H4 (cell line): ENCODE measurements around the gene SLC35E1. TPM values are rescaled to one million over a fixed set of nuclear protein-coding genes. Genes with fewer than 3 reads are reported as not detected.
"Not testable (repeated sequence)": the region's sequence is repeated elsewhere in the genome, so short reads cannot be mapped to it uniquely, and the experiment has no call there.

Source experiments
- DNase-seq: peaks from one replicate; pipeline ENCODE4 v3.0.0-alpha.2; 2015; ENCODE audit warnings: low spot score
- total RNA-seq: library from RNA; depleted of rRNA; stranded (reverse); fragments of >200 nt; shearing (Covaris generic); gene quantifications from 2 replicates; pipeline ENCODE4 v1.2.3, GENCODE V29; 2014

Gene SLC35E1
- total RNA-seq, 1 experiment from 2014 or later, result 29.6 TPM

DNA sequence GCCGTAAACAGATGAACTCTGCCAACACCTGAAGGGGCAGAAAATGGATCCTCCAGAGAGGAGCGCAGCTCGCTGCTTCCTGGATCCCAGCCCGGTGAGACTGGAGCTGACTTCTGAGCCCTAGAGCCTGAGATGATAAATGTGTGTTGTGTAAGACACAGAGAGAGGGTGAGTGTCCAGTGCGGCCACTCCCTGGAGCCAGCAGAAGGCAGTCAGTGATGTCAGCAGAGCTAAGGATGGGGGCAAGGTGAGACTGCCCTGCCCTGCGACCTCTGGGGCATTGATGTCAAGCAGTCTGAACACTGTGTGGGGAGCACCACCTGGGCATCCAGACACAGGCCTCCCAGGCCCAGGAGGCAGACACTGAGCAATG, 9.7 kb upstream of the SLC35E1 start:
- DNase-seq, result no peak

DNA sequence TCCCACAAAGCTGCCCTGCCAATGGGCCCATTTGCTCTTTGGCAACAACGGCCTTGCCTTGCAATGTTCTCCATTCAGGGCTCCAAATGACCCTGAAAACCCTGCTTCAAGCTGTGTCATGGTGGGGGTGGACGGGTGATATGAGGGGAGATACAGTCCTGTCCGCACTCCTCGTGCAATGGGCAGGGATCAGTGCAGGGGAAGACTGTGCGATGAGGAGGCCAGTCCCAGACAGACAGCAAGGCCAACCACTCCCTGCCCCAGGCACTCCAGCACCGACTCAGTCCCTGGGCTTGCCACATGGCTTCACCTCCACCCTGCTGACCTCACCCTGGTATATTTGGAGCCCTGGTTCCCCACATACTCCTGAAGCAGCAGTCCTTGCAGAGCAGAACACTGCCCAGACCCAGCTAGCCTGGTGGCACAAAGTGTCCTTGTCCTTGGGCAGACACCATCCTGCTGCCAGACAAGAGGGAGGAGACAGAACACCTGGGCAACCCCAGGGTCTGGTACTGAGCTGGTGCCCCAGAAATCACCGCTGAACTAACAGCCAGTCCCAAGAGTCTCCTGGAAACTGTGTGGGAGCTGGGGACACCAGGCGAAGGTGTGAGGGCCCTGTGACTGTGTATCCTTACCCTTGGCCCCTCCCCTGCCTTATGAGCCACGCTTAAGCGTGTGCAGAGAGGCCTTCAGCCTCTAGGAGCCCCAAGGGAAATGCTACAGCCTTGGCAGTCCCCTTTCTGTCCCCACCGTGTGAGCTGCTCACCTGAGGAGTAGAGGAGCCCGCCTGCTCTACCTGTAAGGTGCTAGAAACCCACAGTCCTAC, 9.1 kb upstream of the SLC35E1 start:
- DNase-seq, result no peak

DNA sequence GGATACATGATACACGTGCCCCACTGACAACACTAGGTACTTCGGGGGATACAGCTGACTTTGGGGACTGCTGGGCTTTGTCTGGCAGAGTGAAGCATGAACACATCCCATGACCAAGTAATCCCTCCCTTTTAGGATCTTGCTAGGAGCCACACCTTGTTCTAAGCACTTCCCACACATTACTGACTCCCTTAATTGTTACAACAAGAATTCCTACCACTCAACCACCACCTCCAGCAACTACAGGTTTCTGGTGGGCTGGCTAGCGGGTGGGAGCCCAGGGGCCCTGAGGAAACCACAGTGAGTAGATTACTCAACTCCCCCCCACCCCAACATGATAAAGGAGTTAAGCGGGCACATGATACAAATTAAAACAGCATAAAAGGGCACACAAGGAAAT, 7.2 kb upstream of the SLC35E1 start:
- no peak for DNase-seq

DNA sequence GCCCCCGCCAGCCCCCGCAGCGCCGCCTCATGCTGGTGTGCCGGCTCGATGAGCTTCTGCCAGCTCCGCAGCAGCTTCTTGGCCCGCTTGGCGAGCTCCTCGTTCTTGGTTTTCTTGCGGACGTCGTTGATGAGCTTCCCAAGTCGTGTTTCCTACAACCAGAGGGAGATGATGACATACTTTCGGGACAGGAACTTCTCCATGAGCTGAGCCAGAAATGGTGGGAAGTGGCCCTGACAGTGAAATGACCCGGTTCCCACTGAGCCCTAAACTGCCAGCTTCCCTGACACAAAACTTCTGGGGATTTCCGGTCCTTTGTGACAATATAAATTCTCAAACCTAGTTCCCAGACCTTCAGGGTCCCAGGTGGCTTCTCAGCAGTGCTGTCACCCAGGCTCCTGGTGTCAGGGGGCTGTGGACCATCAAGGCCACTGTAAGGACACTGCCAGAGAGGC, 5.3 kb upstream of the SLC35E1 start:
- no peak for DNase-seq

DNA sequence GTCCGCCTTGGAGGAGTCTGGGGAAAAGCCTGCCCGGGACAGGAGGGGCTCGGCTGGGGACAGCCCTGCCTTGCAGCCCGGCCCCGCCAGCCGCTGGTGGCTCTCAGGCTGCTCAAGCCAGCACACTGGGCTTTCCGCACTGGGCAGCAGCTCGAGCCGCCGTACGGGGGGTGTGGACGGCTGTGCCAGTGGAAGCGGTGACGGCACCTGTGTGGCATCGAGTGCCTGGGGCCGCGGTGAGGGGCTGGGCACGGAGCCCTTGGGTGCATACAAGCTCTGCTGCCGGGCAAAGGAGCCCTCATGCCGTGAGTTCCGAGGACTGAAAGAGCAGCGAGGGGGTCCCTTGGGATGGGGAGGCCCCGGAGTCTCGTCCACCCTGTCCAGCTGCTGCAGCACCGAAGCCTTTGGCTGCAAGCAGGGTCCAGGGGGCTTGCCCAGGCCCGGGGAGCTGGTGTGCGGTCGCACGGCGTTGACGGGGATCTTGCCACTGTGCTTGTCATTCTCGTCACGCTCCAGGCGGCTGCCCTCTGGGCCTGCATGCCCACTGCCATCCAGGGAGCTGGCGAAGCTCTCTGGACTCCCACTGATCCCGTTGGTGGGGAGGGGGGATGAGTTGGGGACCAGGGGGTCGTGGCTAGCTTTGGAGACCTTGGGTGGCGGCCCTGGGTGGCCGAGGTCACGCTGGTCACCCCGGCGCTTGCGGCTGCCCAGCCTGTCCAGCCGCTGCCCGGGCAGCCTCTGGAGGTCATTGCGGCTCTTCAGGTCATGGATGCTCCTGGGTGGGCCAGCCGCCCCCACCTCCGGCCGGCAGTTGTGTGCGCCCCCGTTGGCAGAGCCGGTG, 4.7 kb upstream of the SLC35E1 start:
- no peak for DNase-seq

DNA sequence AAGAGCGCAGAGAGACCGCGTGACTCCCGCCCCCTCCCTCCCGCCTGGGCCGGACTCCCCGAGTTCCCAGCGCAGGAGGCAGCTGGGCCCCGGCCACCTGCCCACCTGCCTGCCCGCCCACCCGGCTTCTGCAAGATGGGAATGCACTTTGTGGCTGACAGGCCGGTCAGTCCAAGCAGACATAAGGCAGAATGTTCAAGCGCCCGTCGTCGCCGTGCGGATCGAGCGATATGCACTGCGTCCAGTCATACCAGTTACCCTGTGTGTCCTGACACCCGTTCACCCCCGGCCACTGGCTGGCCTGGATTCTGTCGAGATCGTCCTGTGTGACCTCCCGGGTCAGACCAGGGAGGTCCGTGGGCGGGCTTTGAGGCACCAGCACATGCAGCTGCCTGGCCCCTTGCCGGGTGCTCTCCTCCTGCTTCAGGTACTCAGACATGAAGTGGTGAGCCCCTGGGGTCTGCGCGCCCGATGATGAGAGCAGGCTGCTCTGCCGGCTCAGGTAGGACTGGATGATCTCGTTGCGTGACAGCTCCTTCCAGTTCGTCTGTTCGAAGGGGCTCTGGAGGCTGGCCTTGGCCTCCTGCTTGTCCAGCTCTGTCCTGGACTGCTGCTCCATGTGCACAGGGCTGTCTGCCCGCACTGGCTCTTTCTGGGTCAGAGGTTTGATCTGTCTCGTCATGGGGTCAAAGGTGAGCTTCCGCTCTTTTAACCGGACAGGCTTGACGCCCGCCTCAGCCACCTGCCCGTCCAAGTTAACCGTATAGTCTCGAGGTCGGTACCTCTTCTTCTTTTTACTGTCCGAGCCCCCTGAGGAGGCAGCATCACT, 3.9 kb upstream of the SLC35E1 start:
- no peak for DNase-seq

DNA sequence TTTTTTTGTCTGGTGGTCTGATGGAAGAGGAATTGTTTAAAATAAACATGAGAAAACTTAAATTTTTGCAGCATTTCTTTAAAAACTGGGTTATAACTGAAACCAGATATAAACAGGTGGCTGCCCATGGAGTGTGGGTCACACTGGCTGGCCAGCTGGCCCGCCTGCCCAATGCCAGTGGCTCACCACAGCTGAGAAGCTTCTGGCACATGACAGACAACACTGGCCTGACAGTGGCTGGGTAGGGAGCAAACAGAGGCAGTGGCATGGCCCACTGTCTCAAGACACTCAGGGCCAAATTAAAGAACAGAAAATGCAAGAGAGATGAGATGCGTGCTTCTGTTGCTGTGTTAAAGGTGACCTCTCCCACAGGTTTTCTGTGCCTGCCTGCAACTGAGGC, 3.1 kb upstream of the SLC35E1 start:
- DNase-seq, result no peak

DNA sequence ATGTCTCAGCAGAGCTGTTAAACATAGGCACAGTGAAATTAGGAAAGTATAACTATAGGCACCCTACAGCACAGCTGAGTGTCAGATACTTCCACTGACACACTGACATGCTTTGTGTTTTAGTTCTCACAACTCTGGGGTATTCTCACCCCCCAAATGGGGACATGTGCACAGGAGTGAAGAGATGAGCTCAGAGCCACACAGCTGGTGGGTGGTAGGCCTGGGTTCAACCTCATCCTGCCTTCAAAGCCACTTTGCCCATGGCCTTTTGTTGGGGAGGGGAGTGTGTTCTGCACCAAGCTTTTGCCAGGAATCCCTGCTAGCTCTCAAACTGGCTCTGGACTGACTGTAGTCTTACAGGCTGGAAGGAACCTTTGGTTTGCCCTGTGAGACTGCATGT, 1.7 kb upstream of the SLC35E1 start:
- DNase-seq, result no peak

DNA sequence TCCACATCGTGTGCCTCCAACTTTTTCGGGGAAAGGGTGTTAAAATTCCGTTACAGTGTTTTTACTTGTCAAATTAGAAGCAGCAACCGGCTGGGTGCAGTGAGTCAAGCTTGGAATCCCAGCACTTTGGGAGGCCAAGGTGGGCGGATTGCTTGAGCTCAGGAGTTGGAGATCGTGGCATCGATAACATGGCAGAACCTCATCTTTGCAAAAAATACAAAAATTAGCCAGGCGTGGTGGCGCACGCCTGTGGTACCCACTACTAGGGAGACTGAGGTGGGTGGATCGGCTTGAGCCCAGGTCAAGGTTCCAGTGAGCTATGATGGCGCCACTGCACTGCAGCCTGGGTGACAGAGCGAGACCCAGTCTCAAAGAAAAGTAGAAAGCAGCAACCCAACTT, 1.1 kb upstream of the SLC35E1 start:
- no peak for DNase-seq

DNA sequence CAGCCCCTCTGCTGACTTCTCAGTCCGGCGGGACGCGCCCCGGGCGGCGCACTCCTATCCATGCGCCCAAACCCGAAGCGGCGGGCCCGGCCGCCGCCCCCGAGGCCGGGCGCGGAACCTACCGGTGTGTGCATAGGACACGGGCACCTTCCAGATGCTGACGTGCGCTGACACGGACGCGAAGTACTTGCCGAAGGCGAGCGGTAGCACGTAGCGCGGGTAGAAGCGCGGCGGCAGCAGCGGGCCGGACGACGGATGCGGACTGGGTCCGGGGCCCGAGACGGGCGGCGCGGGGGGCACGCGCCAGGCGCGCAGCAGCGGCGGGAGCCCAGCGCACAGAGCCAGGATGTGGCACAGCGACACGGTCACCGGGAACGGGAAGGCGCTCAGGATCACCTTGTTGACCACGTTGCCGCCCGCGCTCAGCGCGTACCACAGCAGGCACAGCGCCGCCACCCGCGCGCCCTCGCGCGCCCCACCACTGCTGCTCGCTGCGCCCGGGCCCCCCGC, 338 bp downstream of the SLC35E1 start:
- DNase-seq, result no peak

DNA sequence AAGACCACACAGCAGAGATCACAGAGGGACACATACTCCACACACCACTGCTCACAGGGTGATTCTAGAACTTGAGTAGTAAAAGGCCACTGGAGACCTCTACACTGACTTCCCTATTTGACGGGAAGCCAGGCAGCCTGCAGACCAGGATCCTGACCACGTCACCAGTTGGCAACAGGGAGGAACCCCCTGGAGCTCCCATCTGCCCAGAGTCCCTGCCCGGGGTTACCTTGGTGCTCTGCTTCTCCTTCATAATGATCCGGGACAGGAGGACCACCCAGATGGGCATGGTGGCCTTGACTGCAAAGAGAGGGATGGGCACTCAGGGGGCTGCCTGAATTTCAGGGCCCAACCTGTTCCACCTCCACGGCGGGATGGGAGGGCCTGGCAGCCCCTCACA, 932 bp downstream of the SLC35E1 start:
- no peak for DNase-seq

DNA sequence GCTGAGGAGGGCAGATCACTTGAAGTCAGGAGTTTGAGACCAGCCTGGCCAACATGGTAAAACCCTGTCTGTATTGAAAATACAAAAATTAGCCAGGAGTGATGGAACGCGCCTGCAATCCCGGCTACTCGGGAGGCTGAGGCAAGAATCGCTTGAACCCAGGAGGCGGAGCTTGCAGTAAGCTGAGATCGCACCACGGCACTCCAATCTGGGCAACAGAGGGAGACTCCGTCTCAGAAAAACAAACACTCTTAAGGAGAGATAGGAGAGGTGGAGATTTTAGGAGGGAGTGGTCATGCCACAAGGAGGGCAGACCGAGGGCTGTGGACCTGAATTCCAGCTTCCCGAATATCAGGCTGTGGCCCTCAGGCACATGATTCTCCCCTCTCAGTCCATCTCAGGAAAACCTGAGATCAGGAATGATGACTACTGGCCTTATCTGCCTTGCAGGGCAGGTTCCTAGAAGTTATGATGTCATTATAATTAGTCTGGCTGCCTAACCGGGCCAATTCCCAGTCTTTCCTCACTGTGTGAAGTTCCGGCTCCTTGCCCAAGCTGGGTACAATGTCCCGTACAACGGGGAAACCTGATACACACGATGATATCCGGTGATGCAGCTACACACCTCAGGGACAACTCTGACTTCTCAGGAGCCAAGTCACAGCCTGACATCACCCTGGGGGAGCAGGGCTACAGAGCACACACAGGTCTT, 2.5 kb downstream of the SLC35E1 start:
- DNase-seq, result no peak

DNA sequence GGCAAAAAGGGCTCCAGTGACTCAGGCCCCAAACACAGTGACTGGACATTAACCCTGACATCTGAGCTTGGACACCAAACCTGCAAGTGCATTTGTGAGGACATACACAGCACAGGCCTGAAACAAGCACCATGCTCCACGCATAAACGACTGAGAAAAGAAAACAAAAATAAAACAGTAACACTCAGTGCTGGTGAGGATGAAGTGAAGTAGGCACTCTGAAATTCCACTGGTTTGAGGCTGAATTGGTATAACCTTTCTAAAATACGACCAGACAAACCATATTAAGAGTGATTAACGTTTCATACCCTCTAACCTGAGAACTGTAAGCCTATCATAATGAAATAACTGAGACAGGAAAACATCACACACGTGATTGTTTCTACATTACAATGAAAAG, 5.5 kb downstream of the SLC35E1 start:
- no peak for DNase-seq

DNA sequence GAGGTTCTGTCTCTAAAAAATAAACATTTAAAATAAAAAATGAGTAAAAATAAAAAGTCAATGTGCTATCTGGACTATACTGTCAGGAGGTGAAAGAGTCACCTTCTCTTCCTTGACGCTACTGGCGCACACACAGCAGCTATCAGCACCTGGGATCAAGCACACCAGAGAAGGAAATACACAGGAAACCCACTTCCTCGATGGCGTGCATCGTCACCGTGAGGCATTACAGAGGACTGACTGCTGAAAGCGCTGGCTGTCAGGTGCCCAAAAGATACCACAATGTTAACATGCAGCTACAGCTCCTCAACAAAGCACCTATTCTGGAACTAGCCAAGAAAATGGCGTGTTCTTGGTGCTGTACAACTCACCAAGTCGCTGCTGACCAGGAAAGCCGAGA, 6.1 kb downstream of the SLC35E1 start:
- DNase-seq, result no peak

DNA sequence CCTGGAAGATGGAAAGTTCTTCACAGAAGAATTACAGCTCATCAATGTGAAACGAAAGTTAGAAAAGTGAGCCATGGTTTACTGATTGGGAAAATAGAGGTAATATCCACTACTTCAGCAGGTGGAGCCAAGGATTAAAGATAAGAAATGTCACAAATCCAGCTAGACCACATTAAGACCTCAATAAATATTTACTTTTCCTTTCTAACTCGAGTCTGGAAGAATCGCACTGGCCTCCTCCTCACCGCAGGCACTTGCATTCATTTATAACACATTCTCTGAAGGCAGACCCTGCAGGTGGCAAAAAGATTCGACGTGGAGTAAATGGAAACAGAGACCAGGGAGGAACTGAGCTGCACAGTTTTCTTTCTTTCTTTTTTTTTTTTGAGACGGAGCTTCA, 7.4 kb downstream of the SLC35E1 start:
- DNase-seq, result no peak

DNA sequence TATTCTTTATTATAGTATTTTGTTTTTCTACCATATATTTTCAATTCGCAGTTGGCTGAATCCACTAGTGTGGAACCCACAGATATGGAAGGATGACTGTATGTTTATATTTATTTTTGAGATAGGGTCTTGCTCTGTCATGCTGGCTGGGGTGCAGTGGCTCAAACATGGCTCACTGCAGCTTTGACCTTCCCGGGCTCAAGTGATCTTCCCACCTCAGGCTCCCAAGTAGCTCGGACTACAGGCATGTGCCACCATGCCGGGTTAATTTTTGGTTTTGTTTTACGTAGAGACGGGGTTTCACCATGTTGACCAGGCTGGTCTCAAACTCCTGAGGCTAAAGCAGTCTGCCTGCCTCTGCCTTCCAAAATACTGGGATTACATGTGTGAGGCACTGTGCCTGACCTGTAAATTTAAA, 9.6 kb downstream of the SLC35E1 start:
- no peak for DNase-seq

DNA sequence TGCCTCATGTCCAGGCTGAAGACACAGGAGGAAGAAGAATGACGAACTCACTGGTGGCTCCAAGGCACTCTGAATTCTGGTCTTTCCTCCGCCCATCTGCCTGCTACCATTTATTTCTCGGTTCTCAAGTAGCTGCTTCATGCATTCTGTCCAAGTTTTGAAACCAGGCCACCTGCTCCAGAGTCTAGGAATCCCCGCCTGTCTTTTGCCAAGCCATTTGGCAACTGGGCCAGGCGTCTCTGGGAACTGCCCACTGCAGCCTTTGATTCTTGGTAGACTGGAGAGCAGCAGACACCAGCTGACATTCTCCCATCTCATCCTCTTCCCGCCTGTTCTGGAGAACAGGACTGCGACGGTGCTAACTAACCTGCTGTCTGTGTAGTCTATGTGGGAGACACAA, 10.8 kb downstream of the SLC35E1 start:
- no peak for DNase-seq

DNA sequence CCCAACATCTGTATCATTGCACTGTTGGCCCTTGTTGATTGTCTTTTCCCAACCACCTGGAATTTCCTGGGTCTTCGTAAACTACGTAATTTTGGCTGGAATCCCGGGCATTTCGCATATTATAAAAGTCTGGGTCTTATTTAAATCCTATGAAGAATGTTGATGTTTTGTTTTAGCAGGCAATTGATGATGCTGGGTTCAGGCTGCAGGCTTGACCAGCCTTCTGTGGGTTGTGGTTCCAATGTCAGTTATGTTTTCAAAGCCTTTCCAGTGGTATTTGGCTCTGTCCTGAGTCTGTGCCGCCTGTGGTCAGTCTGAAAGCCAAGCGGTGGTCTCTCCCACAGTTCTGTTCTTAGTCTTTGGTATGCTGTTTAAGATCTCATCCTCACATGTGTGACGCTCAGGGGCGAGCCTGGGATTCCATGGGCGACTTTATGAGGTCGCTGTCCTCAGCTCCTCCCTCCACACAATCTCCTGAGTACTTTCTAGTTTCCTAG, 12.4 kb downstream of the SLC35E1 start:
- no peak for DNase-seq

DNA sequence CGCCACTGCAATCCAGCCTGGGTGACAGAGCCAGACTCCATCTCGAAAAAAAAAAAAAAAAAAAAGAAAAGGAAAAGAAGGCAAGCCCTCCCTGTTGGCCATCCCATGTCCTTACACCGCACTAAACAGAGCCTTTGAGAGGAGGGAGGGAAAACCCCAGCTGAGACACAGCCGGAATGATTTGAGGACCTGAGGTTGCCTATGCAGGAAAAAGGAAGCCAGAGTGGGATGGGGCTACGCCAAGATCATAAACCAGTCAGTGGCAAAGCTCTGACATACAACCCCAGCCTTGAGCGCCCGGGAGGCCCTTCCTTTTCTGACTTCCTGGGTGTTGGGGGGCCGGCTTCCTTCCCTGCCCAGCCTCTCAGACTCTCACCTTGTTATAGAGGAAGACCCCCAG, 17.4 kb downstream of the SLC35E1 start:
- no peak for DNase-seq

DNA sequence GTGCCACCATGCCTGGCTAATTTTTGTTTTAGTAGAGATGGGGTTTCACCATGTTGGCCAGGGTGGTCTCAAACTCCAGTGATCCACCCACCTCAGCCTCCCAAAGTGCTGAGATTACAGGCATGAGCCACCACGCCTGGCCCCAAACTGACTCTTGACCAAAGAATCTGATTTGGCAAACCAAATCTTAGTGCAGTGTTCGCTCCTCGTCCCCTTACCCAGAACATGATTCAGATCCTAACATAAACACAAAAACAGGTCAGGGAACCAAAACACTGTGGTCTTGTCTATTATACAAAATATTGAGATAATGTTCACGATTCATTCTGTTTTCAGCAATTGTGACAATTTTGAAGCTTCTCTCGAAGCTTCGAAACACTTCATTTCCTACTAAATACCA, 20.3 kb downstream of the SLC35E1 start:
- DNase-seq, result not testable (repeated sequence)

DNA sequence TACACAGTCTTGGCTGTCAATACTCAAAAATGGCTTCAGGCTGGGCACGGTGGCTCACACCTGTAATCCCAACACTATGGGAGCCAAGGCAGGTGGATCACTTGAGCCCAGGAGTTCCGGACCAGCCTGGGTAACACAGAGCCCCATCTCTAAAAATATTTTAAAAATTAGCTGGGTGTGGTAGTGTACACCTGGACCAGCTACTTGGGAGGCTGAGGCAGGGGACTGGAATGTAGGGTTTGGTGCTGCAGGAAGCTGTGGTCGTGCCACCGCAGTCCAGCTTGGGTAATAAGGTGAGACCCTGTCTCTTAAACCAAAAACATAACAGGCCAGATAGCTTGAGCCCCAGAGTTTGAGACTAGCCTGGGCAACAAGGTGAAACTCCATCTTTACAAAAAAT, 23.3 kb downstream of the SLC35E1 start:
- no peak for DNase-seq
